ENCODE results near the gene DISP2. TPM values are rescaled to one million over a fixed set of nuclear protein-coding genes. Genes with fewer than 3 reads are reported as not detected.

The DISP2 gene
- total RNA-seq, 1 experiment from 2014 or later = 1.3 TPM

DNA sequence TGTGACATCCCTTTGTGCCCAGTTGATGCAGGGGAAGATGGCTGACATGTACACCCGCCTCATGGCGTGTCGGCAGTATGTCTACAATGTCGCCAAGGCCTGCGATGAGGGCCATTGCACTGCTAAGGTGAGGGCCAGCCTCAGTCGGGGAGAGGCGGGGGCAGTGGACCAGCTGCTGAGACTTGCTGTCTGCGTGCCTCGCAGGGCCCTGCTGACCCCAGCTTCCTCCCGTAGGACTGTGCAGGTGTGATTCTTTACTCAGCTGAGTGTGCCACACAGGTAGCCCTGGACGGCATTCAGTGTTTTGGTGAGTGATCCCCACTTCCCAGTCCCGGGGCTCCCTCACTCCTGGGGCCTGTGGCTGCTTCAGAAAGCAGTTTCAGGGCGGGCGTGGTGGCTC, 58.0 kb downstream of the DISP2 start:
- H3K9me3 Mint-ChIP-seq = no peaks in the 10 kb centered on the region
- no peak overlapping the region for H4K8ac ChIP-seq (replicated peaks; ENCODE audit: insufficient read length, low read depth, low read length)
- H3K23me2 ChIP-seq (ENCODE audit: insufficient read length, low read depth, low read length, poor library complexity, severe bottlenecking) = no peaks in the 10 kb centered on the region
- no peak overlapping the region for H4K91ac ChIP-seq (ENCODE audit: insufficient read length, low read depth, low read length)
- H2BK12ac ChIP-seq (ENCODE audit: insufficient read length, low read depth, low read length) = no peak overlapping the region
- H3K36me3 Mint-ChIP-seq (ENCODE audit: insufficient read depth in 1 of 3, low read depth in 3 of 3) = peaks cover 37 to 70% (median 70%) of the 10 kb centered on the region in 3 experiments; a peak in 6 of 7 replicates
- H3K27me3 ChIP-seq (ENCODE audit: insufficient read depth, low read length) = no peaks in the 10 kb centered on the region
- H4K5ac ChIP-seq (ENCODE audit: insufficient read length, low read depth, low read length) = no peak overlapping the region
- H4K20me1 ChIP-seq (ENCODE audit: control insufficient read depth, insufficient read depth, insufficient read length) = no peaks in the 10 kb centered on the region
- WGBS (ENCODE audit: extremely low coverage, insufficient read length, low lambda C conversion rate) = no CpG with 5 or more reads among the region's 14 CpGs
- DNase-seq = no peak
- no peaks in the 10 kb centered on the region for H3K79me1 ChIP-seq (ENCODE audit: insufficient read depth, low read depth, low read length, poor library complexity, severe bottlenecking)
- H3K23ac ChIP-seq (ENCODE audit: insufficient read length, low read depth, low read length) = no peak overlapping the region
- H2BK5ac ChIP-seq (ENCODE audit: insufficient read length, low read length) = no peak overlapping the region
- H2AFZ ChIP-seq (ENCODE audit: low read length) = no peak overlapping the region
- H3K4me1 ChIP-seq (ENCODE audit: insufficient read depth, low read length) = no peaks in the 10 kb centered on the region
- H3K4me1 Mint-ChIP-seq = peaks cover 3 to 6% of the 10 kb centered on the region in 2 experiments
- H3K4me3 Mint-ChIP-seq = no peak overlapping the region
- H3K4me2 ChIP-seq (ENCODE audit: insufficient read depth, insufficient read length, low read length) = no peak overlapping the region
- no peak overlapping the region for H2BK20ac ChIP-seq (ENCODE audit: low read depth, low read length, poor library complexity, severe bottlenecking)
- H3K9ac ChIP-seq (ENCODE audit: extremely low read depth, insufficient read length, low read length) = no peak overlapping the region
- no peak overlapping the region for H3T11ph ChIP-seq (ENCODE audit: low read length)
- no peak overlapping the region for H2BK120ac ChIP-seq (ENCODE audit: low read depth, low read length, poor library complexity, severe bottlenecking)
- H3K27ac ChIP-seq (ENCODE audit: insufficient read length, low read depth, low read length) = no peak overlapping the region
- no peak overlapping the region for H3K14ac ChIP-seq (ENCODE audit: insufficient read depth, low read length)
- no peak overlapping the region for H3K56ac ChIP-seq (ENCODE audit: insufficient read length, low read depth, low read length)
- H2BK15ac ChIP-seq (ENCODE audit: low read depth, low read length) = no peak overlapping the region
- no peaks in the 10 kb centered on the region; the same call in 1 of the 2 replicates for H3K27me3 Mint-ChIP-seq (ENCODE audit: low read depth)
- no peak overlapping the region for H2AK5ac ChIP-seq (ENCODE audit: insufficient read length, low read length)
- H3K18ac ChIP-seq (ENCODE audit: insufficient read length, low read depth, low read length) = no peak overlapping the region
- TF ChIP-seq, protein P1, sequence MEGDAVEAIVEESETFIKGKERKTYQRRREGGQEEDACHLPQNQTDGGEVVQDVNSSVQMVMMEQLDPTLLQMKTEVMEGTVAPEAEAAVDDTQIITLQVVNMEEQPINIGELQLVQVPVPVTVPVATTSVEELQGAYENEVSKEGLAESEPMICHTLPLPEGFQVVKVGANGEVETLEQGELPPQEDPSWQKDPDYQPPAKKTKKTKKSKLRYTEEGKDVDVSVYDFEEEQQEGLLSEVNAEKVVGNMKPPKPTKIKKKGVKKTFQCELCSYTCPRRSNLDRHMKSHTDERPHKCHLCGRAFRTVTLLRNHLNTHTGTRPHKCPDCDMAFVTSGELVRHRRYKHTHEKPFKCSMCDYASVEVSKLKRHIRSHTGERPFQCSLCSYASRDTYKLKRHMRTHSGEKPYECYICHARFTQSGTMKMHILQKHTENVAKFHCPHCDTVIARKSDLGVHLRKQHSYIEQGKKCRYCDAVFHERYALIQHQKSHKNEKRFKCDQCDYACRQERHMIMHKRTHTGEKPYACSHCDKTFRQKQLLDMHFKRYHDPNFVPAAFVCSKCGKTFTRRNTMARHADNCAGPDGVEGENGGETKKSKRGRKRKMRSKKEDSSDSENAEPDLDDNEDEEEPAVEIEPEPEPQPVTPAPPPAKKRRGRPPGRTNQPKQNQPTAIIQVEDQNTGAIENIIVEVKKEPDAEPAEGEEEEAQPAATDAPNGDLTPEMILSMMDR (conservative IDR thresholded peaks at IDR 0.05) = no peak
- no peaks in the 10 kb centered on the region for H3K9me3 ChIP-seq (ENCODE audit: control insufficient read depth, low read depth, low read length)
- H3K27ac Mint-ChIP-seq = no peak overlapping the region
- H3K79me2 ChIP-seq (ENCODE audit: insufficient read depth, low read length) = no peaks in the 10 kb centered on the region
- H3K4ac ChIP-seq (ENCODE audit: low read depth, low read length) = no peak overlapping the region
